Muscle layer of colon (tissue), 2 donors: ENCODE measurements around the gene C12orf57.

Experiments
- H3K27ac ChIP-seq: one replicate; pipeline ENCODE4 v1.7.0; 2013; ENCODE audit warnings: low read depth, mild to moderate bottlenecking, low read length, moderate library complexity
- H3K27me3 ChIP-seq, 2 donors: one replicate each; pipeline ENCODE4 v1.7.0; 2013; ENCODE audit warnings: low read length in 2 of 2, mild to moderate bottlenecking in 2 of 2; ENCODE audit not compliant: insufficient read depth in 2 of 2, control insufficient read depth in 1 of 2
- H3K36me3 ChIP-seq: one replicate; pipeline ENCODE4 v1.7.0; 2013; ENCODE audit warnings: mild to moderate bottlenecking, low read length; ENCODE audit not compliant: insufficient read depth
- H3K4me1 ChIP-seq: one replicate; pipeline ENCODE4 v1.7.0; 2013; ENCODE audit warnings: mild to moderate bottlenecking, low read length; ENCODE audit not compliant: insufficient read depth
- H3K4me3 ChIP-seq, 2 donors: one replicate each; pipeline ENCODE4 v1.7.0; 2013; ENCODE audit warnings: low read length in 2 of 2, low read depth in 1 of 2, mild to moderate bottlenecking in 1 of 2, moderate library complexity in 1 of 2
- H3K9ac ChIP-seq: one replicate; pipeline ENCODE4 v1.7.0; 2013; ENCODE audit warnings: low read length
- H3K9me3 ChIP-seq: one replicate; pipeline ENCODE4 v1.7.0; 2013; ENCODE audit warnings: mild to moderate bottlenecking, low read length
- donor health status: abdominal sarcoma.
- donor health status: Adenocarcinoma of cecum.

C12orf57 gene

DNA sequence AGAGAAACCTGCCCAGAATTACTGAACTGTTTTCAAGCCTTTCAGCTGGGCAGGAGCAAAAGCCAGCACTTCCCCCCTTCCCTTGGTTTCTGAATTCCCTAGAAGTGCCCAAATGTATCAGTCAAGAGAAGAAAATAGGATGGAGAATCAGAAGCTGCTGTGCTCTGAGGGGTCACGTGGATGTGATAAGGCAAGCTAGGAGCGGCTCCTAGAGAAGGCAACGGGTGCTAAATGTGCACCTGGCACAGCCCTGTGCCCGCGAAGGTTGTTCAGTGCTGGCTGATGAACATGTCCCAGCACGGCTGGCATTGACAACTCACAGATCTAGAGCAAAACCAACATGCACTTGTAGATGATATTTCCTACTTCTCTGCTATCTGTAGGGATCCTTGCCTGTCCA is 35.2 kb downstream of the C12orf57 start:
- H3K4me1 ChIP-seq = no peaks in the 10 kb centered on the region
- no peak overlapping the region for H3K27ac ChIP-seq
- H3K27me3 ChIP-seq = no peaks in the 10 kb centered on the region
- H3K4me3 ChIP-seq = no peak overlapping the region
- peaks cover 86% of the 10 kb centered on the region for H3K36me3 ChIP-seq
- H3K9me3 ChIP-seq = no peaks in the 10 kb centered on the region
- no peak overlapping the region for H3K9ac ChIP-seq

DNA sequence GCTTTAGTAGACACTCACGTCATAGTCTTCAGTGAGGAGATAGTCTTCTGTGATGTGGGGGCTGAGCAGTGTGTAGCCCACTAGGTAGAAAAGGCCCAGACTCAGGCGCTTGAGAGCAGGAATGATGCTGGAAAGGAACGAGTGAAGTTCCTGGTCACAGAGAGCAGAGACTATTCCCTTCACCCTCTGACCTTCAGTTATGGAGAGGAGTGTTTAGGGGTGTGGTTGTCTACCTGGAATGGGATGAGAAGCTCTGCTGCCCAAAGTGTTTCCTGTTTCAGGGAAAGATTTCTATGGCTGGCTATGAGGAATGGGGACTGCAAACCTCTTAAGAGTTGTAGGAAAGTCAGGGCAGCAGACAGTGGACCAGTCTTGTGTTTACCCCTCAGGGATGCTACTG is 35.6 kb downstream of the C12orf57 start:
- H3K4me3 ChIP-seq = no peak overlapping the region
- H3K9ac ChIP-seq = no peak overlapping the region
- H3K9me3 ChIP-seq = no peaks in the 10 kb centered on the region
- no peak overlapping the region for H3K27ac ChIP-seq
- H3K4me1 ChIP-seq = no peaks in the 10 kb centered on the region
- H3K27me3 ChIP-seq = no peaks in the 10 kb centered on the region
- peaks cover 82% of the 10 kb centered on the region for H3K36me3 ChIP-seq

DNA sequence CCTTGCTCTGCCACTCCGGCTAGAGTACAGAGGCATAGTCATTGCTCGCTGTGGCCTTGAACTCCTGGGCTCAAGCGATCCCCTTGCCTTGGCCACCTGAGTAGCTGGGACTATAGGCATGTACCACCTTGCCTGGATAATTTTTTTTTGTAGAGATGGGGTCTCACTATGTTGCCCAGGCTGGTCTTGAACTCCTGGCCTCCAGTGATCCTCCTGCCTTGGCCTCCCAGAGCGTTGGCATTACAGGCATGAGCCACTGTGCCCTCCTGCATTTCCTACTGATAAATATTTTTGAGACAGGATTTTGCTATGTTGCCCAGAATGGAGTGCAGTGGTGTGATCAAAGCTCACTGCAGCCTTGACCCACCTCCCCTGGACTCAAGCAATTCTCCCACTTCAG is 36.3 kb downstream of the C12orf57 start:
- Histone ChIP-seq H3K27me3 (no peaks in the 10 kb centered on the region), H3K9ac (no peak overlapping the region), H3K27ac (no peak overlapping the region), H3K4me3 (no peak overlapping the region), H3K9me3 (no peaks in the 10 kb centered on the region), H3K36me3 (peaks cover 76% of the 10 kb centered on the region), H3K4me1 (no peaks in the 10 kb centered on the region)

DNA sequence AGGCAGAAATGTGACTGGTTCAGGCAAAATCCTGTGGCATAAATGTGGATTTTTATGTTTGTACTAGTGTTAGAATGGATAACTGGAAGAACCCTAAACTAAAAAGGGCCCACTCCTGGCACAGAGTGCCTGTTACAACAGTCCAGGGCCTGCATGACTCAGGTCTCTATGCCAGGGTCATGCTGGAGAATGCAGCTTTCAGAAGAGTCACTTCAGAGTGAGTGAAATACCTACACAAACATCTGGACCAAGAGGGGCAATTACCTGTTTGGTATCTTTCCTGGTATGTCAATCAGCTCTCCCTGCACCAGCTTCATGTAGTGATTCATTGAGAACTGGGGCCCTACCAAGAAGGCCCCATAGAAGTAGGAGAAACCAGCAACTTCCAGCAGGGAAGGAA is 36.9 kb downstream of the C12orf57 start:
- H3K27ac ChIP-seq = no peak overlapping the region
- no peaks in the 10 kb centered on the region for H3K27me3 ChIP-seq
- no peaks in the 10 kb centered on the region for H3K4me1 ChIP-seq
- H3K4me3 ChIP-seq = no peak overlapping the region
- no peaks in the 10 kb centered on the region for H3K9me3 ChIP-seq
- peaks cover 69% of the 10 kb centered on the region for H3K36me3 ChIP-seq
- H3K9ac ChIP-seq = no peak overlapping the region

DNA sequence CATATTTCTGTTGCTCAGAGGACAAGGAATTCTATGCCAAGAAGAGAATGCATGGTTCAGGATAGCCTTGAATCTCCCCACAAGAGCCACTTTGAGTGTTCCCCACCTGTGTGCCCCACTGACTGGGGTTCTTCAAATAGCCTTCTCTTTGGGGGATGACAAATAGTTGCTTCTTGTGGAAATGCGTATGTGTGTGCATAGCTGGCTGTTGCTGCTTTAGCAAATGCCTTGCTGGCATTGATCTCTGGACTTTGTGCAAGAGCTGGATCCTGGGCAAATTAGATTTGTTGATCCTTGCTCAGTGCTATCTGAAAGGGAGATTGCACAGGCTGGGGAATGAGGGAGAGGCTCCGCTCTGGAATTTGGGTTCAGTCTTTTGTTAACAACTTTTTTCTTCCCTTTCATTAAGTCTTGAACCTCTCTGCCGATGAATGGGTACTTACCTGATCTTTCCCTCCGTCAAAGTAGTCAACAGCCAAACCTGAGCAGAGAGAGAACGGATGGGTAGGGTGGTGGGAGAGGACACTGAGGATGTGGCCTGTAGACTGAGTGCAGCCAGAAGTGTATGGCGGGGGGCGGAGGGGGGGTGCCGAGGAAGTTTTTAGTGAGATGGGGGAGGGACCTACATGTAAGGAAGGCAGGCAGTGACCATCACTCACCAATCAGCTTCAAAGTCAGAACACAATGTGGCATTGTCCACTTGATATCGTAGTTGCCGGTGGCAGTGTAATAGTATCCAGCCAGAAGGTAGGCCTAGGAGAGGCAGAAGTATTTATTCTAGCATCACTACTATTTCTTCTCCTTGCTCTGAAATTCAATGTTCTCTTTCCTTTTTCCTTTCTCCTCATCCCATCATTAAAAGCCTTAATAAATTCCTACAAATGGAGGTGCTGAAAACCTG is 37.6 kb downstream of the C12orf57 start:
- peaks cover 64% of the 10 kb centered on the region for H3K36me3 ChIP-seq
- no peaks in the 10 kb centered on the region for H3K9me3 ChIP-seq
- H3K4me3 ChIP-seq = no peak overlapping the region
- no peaks in the 10 kb centered on the region for H3K27me3 ChIP-seq
- no peak overlapping the region for H3K9ac ChIP-seq
- no peaks in the 10 kb centered on the region for H3K4me1 ChIP-seq
- no peak overlapping the region for H3K27ac ChIP-seq

DNA sequence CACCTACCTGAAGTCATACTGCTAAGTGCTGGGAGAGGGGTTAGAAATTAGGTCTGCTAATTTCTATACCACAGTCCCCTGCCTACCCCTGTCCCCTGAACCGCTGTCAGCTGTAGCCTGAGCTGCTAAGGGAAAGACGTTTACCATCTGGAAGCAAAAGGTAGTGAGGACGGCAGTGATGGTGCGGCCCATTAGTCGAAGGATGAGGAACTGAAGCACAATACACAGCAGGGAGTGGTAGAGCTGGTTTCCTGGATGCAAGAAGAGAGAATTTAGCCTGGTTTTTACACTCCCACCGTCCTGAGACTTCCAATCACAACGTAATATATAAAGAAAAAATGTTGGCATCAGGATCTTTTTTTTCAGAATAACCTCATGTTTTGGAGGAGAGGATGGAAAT is 38.7 kb downstream of the C12orf57 start:
- Histone ChIP-seq H3K9ac (no peak overlapping the region), H3K27ac (no peak overlapping the region), H3K36me3 (peaks cover 53% of the 10 kb centered on the region), H3K9me3 (no peaks in the 10 kb centered on the region), H3K4me3 (no peak overlapping the region), H3K27me3 (no peaks in the 10 kb centered on the region), H3K4me1 (peaks cover under 1% of the 10 kb centered on the region)

DNA sequence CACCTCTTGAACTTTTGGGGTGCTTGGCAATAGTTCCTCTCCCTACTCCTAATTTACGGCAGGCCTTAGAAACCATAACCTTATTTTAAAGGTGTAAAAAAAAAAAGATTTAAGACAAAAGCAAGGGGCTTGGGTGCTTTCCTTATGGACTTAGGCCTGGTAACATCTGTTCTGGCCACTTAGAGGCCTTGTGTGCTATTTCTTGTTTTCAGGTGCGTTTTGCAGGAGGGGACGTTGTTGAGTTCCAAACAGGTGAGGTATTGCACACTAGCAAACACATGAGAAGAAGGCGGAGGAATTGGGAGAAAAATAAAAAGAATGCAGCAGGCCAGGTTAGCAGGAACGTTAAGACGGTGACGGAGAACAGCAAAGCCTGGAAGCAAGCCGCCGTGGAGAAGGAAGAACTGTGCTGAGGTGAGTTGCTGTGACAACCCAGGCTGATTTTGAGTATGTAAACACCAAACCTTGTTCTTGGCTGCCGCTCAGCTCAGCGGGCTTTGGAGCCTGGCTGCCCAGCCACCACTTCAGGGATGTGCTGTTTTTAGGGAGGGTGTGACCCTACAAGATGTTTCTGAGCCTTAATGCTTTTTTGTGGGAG is 44.2 kb downstream of the C12orf57 start:
- Histone ChIP-seq H3K9me3 (no peaks in the 10 kb centered on the region), H3K27ac (peak overlapping the region; percentile 88), H3K4me1 (peaks cover 14% of the 10 kb centered on the region), H3K36me3 (peaks cover 4% of the 10 kb centered on the region), H3K9ac (peak overlapping the region; percentile 4), H3K4me3 (no peak overlapping the region), H3K27me3 (no peaks in the 10 kb centered on the region)
